Embryonic facial prominence (tissue), 1 donor: Measurements from ENCODE around the gene KRT73.

Experiments used
- DNase-seq: peaks from one replicate; pipeline ENCODE4 v3.0.0-alpha.2; 2016; ENCODE audit errors: extremely low spot score

The KRT73 gene

GRCh38 chr12:52622349-52622748 is 4.0 kb upstream of the KRT73 start:
- no peak for DNase-seq

GRCh38 chr12:52618866-52619265 is 507 bp upstream of the KRT73 start:
- DNase-seq, result no peak

- no peak for DNase-seq
Measured at GRCh38 chr12:52617403-52617785, 965 bp downstream of the KRT73 start.

- DNase-seq, result no peak
Measured at GRCh38 chr12:52616680-52617402, 1.5 kb downstream of the KRT73 start.

DNA sequence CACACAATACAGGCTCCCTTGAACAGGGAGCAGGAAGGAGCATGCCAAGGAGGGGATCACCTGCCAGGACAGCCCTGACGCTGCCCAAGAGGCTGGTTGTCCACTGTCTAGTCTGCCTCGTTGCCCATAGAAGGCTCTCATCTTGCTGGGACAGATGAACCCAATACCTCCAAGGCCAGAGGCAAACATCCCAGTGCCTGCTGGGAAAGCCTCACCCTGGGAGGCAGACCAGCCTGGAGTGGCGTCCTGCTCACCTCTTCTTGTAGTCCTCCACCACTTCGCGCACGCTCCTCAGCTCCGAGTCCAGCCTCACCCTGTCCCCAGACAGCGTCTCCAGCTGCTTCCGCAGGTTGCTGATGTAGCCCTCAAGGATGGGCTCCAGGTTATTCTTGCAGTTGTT is 2.4 kb downstream of the KRT73 start:
- DNase-seq, result no peak

DNA sequence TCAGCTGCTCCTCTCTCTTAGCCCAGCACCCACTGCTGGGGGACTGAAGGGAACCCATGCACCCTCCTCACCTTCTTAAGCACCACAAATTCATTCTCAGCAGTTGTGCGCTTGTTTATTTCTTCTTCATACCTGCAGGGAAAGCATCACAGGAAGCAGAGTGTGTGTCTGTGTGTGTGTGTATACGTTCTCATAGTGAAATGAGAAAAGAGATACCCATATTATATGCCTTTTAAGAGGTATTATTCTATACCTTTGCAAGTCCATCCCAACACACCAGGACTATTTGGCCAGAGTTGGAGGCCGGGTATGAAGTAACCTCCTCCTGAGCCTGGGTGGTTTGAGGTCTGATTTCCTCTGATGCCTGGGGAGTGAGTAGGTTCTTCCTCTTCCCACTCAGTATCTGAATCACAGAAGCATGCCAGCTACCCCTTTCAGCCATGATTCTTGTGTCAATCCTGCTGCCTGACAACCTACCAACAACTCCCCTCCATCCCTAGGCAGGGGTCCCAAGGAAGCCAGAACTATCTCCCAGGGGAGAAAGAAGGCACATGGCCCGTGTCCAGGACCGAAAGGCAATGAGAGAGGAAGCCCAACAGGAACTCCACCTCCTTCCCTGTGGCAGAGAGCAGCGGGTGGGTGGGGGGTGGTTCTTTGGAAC is 3.0 kb downstream of the KRT73 start:
- no peak for DNase-seq

DNA sequence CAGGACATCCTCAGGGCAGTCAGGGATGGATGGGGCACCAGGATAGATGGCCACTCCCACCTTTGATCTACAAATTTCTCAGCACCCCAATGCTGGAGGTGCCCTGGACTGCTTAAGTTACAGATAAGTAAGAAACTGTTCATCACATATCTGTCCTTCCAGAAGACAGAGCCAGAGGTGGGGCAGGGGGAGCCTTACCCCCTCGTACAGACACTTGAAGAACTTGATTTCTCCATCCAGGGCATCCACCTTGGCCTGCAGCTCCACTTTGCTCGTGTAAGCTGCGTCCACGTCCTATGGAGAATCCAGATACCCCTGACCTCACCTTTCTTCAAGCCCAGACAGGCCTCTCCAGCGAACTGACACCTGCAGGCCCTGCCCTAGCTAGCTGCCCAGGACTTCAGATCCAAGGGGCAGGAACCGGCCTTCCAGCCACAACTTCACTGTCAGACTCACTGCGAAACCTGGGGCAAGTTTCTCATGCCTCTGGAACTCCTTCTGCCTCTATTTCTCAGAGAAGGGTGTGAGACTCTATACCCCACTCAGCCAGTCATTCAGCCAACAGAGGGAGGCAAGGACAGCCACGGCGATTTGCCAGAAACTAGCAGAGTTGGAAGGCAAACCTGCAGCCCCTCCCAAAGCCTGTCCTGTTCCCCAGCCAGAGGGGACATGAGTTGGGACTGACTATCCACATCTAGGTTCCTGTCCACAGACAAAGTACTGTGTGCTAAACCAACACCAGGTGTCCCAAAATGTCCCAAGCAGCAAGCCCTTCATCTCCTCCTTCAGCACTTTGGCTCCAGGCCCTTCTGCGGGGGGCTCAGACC is 3.8 kb downstream of the KRT73 start:
- no peak for DNase-seq

DNA sequence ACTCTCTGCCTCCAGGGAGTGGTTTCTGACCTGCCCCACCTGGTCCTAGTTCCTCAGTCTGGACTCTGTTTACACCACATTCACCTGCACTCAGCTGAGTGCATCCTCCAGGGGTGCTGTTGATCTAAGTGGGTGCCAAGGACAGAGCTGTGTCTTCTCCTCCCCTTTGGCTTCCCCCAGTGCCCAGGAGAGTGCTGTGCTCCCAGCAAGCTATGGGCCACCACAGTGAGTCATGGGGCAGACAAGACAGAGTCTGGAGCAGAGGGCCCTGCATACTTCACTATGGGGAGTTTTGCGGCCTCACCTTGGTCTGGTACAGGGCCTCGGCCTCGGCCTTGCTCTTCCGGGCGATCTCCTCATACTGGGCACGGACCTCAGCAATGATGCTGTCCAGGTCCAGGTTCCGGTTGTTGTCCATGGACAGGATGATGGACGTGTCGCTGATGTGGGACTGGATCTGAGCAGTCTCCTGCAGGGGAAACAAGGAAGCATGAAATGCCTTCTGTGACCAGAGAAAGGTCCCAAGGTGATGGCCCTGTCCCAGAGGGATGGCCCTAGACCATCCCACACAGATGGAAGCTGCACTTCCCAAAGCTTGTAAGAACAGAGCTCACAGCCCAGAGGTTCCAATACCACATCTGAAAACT is 4.9 kb downstream of the KRT73 start:
- no peak for DNase-seq

DNA sequence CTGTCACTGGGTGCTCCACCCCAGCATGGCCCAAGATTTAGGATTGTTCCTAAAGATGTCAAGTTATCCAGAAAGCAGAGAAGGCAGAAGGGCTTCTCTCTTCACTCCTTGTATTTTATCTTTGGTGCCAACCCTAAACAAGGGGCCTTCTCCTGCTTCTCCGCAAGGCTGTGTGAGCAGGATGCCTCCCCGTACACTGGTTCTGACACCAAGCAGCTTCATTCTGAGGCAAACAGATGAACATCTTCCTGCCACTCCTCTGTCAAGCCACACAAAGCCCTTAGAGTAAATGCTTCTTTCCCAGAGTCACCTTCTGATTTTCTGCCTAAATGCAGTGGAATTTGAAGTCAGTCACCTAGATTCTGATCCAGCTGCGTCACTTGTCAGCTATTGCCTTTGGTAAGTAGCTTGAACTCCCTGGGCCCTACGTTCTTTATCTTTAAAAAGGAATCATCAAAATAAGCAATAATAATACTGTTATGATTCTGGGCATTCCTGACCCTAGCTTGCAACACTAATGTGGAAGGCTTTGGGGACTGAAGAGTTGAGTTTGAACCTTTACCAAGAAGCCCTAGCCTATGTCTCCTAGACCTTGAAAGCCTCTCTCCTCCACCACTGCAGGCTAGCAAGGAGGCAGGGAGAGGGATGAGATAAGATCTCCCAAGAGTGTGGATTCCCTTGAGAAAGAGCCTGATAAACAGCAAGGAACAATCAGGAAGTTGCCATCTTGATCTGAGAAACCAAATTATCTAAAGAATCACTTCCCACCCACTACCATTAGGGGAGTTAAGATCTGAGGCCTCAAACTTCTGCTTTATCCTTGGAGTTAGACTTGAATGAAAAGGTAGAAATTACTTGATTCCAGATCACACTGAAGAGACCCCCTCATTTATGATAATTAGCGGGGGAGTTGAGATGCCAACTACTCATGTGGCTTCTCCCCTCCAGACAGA is 5.7 kb downstream of the KRT73 start:
- DNase-seq, result no peak

- DNase-seq, result no peak
Measured at GRCh38 chr12:52611080-52611468, 7.3 kb downstream of the KRT73 start.

- no peak for DNase-seq
Measured at GRCh38 chr12:52608826-52609630, 9.3 kb downstream of the KRT73 start.

- DNase-seq, result no peak
Measured at GRCh38 chr12:52608161-52608560, 10.2 kb downstream of the KRT73 start.

DNA sequence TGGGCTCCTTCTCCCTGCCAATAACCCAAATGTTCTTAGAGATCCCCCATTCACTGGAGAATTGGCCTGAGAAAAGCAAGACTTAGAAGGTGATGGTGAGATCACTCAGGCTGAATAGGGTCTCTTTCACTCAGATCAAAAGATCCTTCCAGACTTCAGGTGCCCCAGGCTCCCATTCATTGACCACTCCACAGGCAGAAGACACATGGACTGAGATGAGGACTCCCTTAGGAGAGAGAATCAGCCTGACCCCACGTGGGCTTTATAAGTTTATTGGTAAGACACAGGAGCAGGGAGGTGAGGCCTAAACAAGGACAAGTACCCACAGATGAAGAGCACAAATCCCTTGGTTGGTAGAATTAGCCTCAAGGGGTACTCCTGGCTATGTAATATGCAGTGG is 11.0 kb downstream of the KRT73 start:
- no peak for DNase-seq

GRCh38 chr12:52606581-52607218 is 11.7 kb downstream of the KRT73 start:
- no peak for DNase-seq

GRCh38 chr12:52606096-52606495 is 12.3 kb downstream of the KRT73 start:
- DNase-seq, result no peak

DNA sequence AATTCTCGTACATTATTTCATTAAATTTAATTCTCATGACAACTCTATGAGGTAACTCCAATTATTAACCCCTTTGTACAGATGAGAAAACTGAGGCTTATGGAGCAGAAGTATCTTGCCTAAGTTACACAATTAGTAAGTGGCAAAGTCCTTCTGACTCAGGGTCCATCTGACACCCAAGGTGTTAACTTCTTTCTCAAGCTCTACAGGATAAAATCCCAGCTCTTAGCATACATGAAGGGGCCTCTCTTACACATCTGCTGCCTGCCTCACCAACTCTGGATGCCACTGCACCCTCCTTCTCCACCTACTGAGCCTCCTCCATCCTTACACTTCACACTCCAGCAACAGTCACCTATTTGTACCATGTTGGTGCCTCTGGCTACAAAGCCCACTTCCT is 12.8 kb downstream of the KRT73 start:
- DNase-seq, result no peak

GRCh38 chr12:52604859-52605258 is 13.5 kb downstream of the KRT73 start:
- no peak for DNase-seq

- DNase-seq, result no peak
Measured at GRCh38 chr12:52603314-52603713, 15.0 kb downstream of the KRT73 start.

GRCh38 chr12:52602552-52602951 is 15.8 kb downstream of the KRT73 start:
- no peak for DNase-seq

DNA sequence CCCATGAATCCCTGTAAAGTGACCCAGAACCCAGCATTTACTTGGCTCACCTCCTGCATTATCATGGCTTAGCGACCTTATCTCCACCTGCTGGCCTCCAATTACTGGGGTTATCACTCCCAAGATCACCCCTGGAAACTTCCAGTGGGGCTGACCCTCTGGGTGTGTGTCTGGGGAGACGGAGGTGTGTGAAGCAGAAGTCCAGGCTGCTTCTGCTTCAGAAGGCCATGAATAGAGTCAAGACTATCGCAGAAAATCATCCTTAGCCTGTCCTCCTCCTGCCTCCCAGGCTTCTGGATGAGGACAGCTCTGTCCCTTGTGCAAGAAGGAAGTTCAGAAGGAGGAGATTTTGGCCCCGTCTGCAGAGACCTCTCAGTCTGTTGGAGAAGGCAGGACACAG is 16.7 kb downstream of the KRT73 start:
- DNase-seq, result no peak
